ACC112 (cell line): ENCODE results near the gene INPP5F.

Experiments used
- H2AFZ ChIP-seq: fragments of 200-600 bp; sonication (generic); one replicate; pipeline ENCODE4 v1.6.0; 2017; ENCODE audit warnings: antibody characterized with exemption, low read length; ENCODE audit not compliant: unreplicated experiment
- H3K27ac ChIP-seq: fragments of 200-600 bp; sonication (generic); 2 replicates; pipeline ENCODE4 v1.5.1; 2014; ENCODE audit warnings: low read depth, mild to moderate bottlenecking, antibody characterized with exemption, low read length, moderate library complexity
- H3K27me3 ChIP-seq: fragments of 200-600 bp; sonication (generic); 2 replicates; pipeline ENCODE4 v1.6.1; 2014; ENCODE audit warnings: mild to moderate bottlenecking, antibody characterized with exemption, low read length, moderate library complexity, mixed read lengths; ENCODE audit not compliant: insufficient read depth
- H3K36me3 ChIP-seq: fragments of 200-600 bp; sonication (generic); 2 replicates; pipeline ENCODE4 v1.6.1; 2016; ENCODE audit warnings: mild to moderate bottlenecking, antibody characterized with exemption, low read length, moderate library complexity, mixed read lengths; ENCODE audit not compliant: insufficient read depth
- H3K4me1 ChIP-seq: fragments of 200-600 bp; sonication (generic); one replicate; pipeline ENCODE4 v1.6.1; 2016; ENCODE audit warnings: low read length, mixed read lengths; ENCODE audit not compliant: insufficient read depth, unreplicated experiment, control insufficient read depth
- H3K4me3 ChIP-seq: fragments of 200-600 bp; sonication (generic); 2 replicates; pipeline ENCODE4 v1.5.1; 2014; ENCODE audit warnings: mild to moderate bottlenecking, low read depth, low read length
- H3K79me2 ChIP-seq: fragments of 200-600 bp; sonication (generic); one replicate; pipeline ENCODE4 v1.6.0; 2016; ENCODE audit warnings: low read length; ENCODE audit not compliant: control insufficient read depth, unreplicated experiment, insufficient read depth

The INPP5F gene, protein sequence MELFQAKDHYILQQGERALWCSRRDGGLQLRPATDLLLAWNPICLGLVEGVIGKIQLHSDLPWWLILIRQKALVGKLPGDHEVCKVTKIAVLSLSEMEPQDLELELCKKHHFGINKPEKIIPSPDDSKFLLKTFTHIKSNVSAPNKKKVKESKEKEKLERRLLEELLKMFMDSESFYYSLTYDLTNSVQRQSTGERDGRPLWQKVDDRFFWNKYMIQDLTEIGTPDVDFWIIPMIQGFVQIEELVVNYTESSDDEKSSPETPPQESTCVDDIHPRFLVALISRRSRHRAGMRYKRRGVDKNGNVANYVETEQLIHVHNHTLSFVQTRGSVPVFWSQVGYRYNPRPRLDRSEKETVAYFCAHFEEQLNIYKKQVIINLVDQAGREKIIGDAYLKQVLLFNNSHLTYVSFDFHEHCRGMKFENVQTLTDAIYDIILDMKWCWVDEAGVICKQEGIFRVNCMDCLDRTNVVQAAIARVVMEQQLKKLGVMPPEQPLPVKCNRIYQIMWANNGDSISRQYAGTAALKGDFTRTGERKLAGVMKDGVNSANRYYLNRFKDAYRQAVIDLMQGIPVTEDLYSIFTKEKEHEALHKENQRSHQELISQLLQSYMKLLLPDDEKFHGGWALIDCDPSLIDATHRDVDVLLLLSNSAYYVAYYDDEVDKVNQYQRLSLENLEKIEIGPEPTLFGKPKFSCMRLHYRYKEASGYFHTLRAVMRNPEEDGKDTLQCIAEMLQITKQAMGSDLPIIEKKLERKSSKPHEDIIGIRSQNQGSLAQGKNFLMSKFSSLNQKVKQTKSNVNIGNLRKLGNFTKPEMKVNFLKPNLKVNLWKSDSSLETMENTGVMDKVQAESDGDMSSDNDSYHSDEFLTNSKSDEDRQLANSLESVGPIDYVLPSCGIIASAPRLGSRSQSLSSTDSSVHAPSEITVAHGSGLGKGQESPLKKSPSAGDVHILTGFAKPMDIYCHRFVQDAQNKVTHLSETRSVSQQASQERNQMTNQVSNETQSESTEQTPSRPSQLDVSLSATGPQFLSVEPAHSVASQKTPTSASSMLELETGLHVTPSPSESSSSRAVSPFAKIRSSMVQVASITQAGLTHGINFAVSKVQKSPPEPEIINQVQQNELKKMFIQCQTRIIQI

DNA sequence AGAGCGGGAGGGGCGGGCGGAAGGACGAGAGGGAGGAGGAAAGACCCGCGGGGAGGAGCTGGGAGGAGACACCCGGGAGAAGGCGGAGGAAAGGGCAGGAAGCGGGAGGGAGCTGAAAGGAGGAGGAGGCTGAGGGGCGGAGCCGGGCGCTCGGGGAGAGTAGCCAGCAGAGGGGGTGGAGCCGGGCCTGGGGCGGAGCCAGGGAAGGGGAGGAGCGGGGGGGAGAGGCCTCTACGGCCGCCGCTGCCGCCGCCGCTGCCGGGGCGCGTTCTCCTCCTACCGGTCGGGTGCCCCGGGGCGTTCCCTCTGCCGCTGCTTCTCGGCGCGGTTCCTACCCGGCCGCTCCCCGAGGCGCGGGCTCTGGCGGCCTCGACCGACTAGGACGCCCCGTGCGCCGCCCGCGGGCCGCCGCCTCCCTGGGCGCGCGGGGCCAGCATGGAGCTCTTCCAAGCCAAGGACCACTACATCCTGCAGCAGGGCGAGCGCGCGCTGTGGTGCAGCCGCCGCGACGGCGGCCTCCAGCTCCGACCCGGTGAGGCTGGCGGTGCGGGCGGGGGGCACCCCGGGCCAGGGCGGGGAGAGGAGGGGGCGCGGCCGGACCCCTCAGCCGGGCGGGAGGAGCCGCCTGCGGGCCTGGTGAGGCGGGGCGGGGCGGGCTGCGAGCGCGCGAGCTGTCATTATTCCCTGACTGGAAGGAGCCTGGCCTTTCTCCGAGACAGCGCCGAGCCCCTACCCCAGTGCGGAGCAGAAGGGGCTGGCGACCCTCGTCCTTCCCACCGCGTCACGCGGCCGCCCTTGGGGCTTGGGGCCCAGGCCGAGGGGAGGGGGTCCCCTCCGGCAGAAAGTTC is at the start of gene INPP5F:
INPP5F (plus strand) TSS at position 223 of the 848 bp plus-strand sequence; CDS start at position 436, 213 bp downstream.
- H3K79me2 ChIP-seq, result peaks cover 6% of the 10 kb centered on the region
- H3K36me3 ChIP-seq, result no peaks in the 10 kb centered on the region
- peaks cover 8% of the 10 kb centered on the region for H3K4me1 ChIP-seq
- no peaks in the 10 kb centered on the region for H3K27me3 ChIP-seq
- H3K4me3 ChIP-seq, result peak within 1 kb of the TSS; percentile 76
- H2AFZ ChIP-seq, result peak within 1 kb of the TSS; percentile 98
- peak within 1 kb of the TSS; percentile 13; the same call in 1 of the 2 replicates for H3K27ac ChIP-seq

DNA sequence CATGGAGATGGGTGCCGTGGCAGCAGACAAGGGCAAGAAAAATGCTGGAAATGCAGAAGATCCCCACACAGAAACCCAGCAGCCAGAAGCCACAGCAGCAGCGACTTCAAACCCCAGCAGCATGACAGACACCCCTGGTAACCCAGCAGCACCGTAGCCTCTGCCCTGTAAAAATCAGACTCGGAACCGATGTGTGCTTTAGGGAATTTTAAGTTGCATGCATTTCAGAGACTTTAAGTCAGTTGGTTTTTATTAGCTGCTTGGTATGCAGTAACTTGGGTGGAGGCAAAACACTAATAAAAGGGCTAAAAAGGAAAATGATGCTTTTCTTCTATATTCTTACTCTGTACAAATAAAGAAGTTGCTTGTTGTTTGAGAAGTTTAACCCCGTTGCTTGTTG is 48.7 kb upstream of the INPP5F start:
- Histone ChIP-seq H2AFZ (no peak overlapping the region), H3K27me3 (no peaks in the 10 kb centered on the region), H3K4me3 (no peak overlapping the region), H3K79me2 (no peaks in the 10 kb centered on the region), H3K4me1 (peaks cover 36% of the 10 kb centered on the region), H3K27ac (no peak overlapping the region), H3K36me3 (peaks cover 22% of the 10 kb centered on the region)

DNA sequence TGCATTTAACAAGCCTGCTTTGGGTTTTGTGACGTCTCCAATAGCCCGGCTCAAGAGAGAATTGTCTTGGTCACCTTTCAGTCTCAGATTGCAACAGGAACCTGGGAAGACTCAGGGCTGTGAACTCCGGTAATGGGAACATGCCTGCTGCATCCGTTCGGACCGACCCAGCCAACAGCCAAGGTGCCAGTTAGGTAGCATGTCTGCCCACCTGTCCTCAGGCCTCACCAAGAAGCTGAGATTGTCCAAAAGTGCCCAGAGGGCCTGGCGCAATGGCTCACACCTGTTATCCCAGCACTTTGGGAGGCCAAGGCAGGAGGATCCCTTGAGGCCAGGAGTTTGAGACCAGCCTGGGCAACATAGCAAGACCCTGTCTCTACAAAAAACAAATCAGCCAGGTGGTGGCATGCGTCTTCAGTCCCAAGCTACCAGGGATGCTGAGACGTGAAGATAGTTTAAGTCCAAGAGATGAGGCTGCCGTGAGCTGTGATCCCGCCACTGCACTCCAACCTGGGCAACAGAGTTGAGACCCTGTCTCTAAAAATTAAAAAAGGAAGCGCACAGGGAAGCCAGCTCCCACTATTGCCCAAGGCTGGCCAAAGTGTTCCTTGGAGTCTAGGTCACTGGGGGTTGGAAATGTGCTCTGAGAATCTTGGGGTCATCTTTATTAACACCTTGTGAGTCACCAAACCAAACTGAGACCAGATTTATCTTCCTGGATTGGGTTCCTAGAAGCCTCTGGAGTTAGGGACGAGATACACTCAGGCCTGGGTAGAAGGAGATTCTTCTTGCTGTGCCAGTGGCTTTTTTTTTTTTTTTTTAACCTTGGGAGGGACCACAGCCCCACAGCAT is 47.7 kb upstream of the INPP5F start:
- Histone ChIP-seq H3K27ac (peak overlapping the region; percentile 44; the same call in 1 of the 2 replicates), H3K36me3 (peaks cover 17% of the 10 kb centered on the region), H2AFZ (no peak overlapping the region), H3K79me2 (no peaks in the 10 kb centered on the region), H3K4me1 (peaks cover 42% of the 10 kb centered on the region), H3K27me3 (no peaks in the 10 kb centered on the region), H3K4me3 (no peak overlapping the region)

DNA sequence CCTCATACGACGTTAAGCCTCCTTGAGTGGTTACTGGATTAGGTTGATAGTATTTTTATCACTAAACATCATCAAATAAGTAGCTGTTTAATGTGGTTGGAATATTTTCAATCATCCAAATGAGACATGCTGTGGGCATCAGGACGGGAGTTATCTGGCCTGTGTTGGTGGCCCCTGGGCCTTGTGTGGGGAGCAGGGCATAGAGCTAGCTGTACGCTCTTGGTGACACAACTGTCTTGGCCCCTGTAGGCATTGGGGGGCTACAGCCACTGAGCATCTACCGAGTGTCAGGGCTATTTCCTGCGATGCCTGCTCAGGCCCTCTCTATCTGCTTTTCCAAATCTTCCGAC is 46.4 kb upstream of the INPP5F start:
- H3K79me2 ChIP-seq, result no peaks in the 10 kb centered on the region
- no peak overlapping the region for H2AFZ ChIP-seq
- H3K27ac ChIP-seq, result peak overlapping the region; percentile 65
- peaks cover 42% of the 10 kb centered on the region for H3K4me1 ChIP-seq
- H3K27me3 ChIP-seq, result no peaks in the 10 kb centered on the region
- peaks cover 6% of the 10 kb centered on the region; the same call in 1 of the 2 replicates for H3K36me3 ChIP-seq
- no peak overlapping the region for H3K4me3 ChIP-seq

DNA sequence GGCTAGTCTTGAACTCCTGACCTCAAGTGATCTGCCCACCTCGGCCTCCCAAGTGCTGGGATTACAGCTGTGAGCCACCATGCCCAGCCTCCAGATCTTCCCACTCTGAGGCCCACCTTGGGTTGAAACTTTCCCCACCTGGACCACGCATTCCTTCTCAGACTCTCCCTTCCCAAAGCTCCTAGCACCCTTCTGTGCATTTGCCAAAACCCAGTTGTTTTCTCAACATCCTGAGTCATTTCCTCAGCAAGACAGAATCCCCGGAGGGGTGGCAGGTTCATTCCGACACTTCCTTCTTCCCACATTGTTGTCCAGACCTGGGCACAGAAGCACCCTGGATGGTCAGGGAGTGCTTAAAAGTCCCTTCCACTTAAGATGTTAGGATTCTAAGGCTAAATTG is 45.8 kb upstream of the INPP5F start:
- Histone ChIP-seq H3K4me1 (peaks cover 42% of the 10 kb centered on the region), H3K27me3 (no peaks in the 10 kb centered on the region), H2AFZ (no peak overlapping the region), H3K27ac (peak overlapping the region; percentile 65), H3K4me3 (no peak overlapping the region), H3K79me2 (no peaks in the 10 kb centered on the region), H3K36me3 (peaks cover 6% of the 10 kb centered on the region; the same call in 1 of the 2 replicates)

DNA sequence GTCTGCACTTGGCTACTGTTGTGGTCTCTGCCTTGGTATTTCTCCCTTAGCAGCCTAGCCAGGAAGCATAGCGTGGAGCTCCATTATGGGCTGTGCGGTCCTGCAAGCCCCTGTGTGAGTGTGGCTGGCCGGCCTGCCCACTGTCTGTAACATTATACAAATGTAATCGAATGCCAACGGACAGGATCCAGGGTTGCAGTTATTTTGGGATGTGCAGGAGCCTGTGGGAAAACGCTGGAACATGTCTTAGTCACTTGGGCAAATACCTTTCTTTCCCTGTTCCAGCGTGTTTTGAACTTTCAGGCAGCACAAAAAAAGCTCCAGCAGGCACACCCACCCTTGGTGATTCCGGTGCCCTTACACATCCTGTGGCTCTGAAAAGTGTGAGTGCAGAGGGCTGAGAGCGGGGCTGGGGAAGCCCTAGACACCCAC is 45.2 kb upstream of the INPP5F start:
- Histone ChIP-seq H3K27ac (peak overlapping the region; percentile 65), H3K4me3 (no peak overlapping the region), H3K4me1 (peaks cover 42% of the 10 kb centered on the region)

DNA sequence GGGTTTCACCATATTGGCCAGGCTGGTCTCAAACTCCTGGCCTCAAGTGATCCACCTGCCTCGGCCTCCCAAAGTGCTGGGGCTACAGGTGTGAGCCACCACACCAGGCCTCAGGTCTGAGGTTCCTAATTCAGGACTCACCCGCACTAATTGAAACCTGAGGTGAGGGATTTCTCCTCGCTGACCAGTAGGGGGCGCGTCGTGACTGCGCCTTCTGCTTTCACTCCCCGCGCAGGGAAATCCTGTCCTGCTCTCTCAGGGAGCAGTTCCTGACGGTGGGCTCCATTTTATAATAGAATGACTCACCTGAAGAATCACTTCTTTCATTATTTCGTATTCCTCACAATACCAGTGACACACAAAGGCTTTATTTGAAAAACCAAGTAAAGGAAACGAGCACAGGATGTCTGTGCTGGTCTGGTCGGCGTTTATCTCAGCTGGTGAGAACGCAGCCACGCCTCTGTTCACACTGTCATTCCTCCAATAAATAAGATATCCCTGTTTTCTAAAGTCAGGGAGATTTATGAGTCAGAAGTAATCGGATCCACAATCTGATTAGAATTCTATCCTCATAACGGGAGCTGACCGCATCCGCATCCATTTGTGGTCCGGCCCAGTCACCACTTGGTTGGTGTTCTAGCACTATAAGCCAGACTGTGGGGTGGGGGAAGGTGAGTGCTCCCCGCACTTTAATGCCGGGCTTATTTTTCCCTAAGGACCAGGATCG is 39.2 kb upstream of the INPP5F start:
- Histone ChIP-seq H3K27me3 (no peaks in the 10 kb centered on the region), H2AFZ (peak overlapping the region; percentile 49), H3K4me3 (peak overlapping the region; percentile 59), H3K79me2 (no peaks in the 10 kb centered on the region), H3K4me1 (peaks cover 16% of the 10 kb centered on the region), H3K27ac (peak overlapping the region; percentile 53), H3K36me3 (no peaks in the 10 kb centered on the region)

More for the DNA sequence above, 45.2 kb upstream of the INPP5F start:
- no peak overlapping the region for H2AFZ ChIP-seq
- H3K36me3 ChIP-seq, result peaks cover 6% of the 10 kb centered on the region; the same call in 1 of the 2 replicates
- H3K79me2 ChIP-seq, result no peaks in the 10 kb centered on the region
- H3K27me3 ChIP-seq, result no peaks in the 10 kb centered on the region

DNA sequence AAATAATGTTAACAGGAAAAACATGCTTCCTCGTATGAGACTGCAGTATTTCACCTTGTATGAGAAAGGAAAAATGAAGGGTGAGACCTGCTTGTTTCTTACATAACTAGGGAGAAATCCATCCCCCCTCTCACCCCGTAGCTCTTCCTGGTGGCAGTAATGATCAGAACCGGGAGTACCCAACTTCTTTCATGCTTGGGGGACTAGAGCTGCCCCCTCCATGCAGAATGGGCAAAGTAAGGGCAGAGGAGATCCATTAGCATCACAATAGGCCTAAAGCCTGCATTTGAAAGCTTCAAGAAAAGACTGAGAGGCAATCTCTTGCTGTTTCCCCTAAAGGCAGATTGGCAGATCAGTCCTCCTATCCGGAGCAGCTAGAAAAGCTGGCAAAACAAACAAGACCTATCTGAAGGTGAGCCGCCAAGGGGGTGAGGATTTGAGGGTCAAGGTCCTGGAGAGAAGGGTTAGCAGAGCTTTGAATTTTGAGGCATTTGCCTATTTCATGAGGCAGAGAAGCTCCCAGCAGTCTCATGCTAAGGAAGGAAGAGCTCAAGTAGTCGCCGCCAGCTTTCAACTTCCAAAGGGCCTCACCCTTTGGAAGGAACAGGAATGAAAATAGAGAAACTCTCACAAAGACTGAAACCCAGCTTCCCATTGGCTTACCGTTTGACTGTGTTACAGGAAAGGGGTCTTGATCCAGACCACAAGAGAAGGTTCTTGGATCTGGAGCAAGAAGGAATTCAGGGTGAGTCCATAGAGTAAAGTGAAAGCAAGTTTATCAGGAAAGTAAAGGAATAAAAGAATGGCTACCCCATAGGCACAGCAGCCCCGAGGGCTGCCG is 38.4 kb upstream of the INPP5F start:
- Histone ChIP-seq H3K27ac (peak overlapping the region; percentile 53), H3K27me3 (no peaks in the 10 kb centered on the region), H2AFZ (peak overlapping the region; percentile 49), H3K36me3 (no peaks in the 10 kb centered on the region), H3K79me2 (no peaks in the 10 kb centered on the region), H3K4me1 (peaks cover 8% of the 10 kb centered on the region), H3K4me3 (peak overlapping the region; percentile 59)
